WTC11 (cell line): ENCODE results near the gene PKIB. TPM values are rescaled to one million over a fixed set of nuclear protein-coding genes. Genes with fewer than 3 reads are reported as not detected.

ENCODE experiments used
- ATAC-seq: fragments of 200-7000 bp; cut with Tn5 transposase; 2 replicates; pipeline ENCODE4 v1.10.0; 2021; ENCODE audit warnings: mild to moderate bottlenecking, moderate library complexity
- CTCF ChIA-PET: fragments of 300-600 bp; sonication (Branson Sonifier 250); formaldehyde crosslinking; loops from one replicate; lab custom pipeline; 2021; ENCODE audit warnings: antibody characterized with exemption; lab: Charles Lee
- POLR2A ChIA-PET: fragments of 350-600 bp; sonication (Branson Sonifier 250); formaldehyde crosslinking; loops from one replicate; lab custom pipeline; 2021; ENCODE audit warnings: antibody characterized with exemption; lab: Charles Lee
- DNase-seq: peaks from one replicate; pipeline ENCODE4 v3.0.0; 2021; ENCODE audit warnings: low spot score
- H3K27ac Mint-ChIP-seq: 2 replicates; pipeline ENCODE4 v1.8.0; 2021; ENCODE audit warnings: mixed read lengths
- H3K27me3 Mint-ChIP-seq: 2 replicates; pipeline ENCODE4 v1.8.0; 2021; ENCODE audit warnings: low read depth, mild to moderate bottlenecking, moderate library complexity, mixed read lengths
- H3K36me3 Mint-ChIP-seq: 2 replicates; pipeline ENCODE4 v1.8.0; 2021; ENCODE audit warnings: mixed read lengths
- H3K4me1 Mint-ChIP-seq: 2 replicates; pipeline ENCODE4 v1.8.0; 2022; ENCODE audit warnings: mixed read lengths
- H3K4me3 Mint-ChIP-seq: 2 replicates; pipeline ENCODE4 v1.8.0; 2021; ENCODE audit warnings: mild to moderate bottlenecking, moderate library complexity, mixed read lengths
- H3K9me3 Mint-ChIP-seq: 2 replicates; pipeline ENCODE4 v1.8.0; 2021; ENCODE audit warnings: mixed read lengths
- CBFB ChIP-seq: sonication (generic); formaldehyde crosslinking; IDR thresholded peaks from 2 replicates; pipeline ENCODE4 v1.8.1; 2022; ENCODE audit warnings: mild to moderate bottlenecking, low read depth, missing genetic modification reagents
- CREB1 ChIP-seq: sonication (generic); formaldehyde crosslinking; IDR thresholded peaks from 2 replicates; pipeline ENCODE4 v1.8.0; 2023; ENCODE audit warnings: mild to moderate bottlenecking, missing genetic modification reagents
- CREM ChIP-seq: sonication (generic); formaldehyde crosslinking; IDR thresholded peaks from 2 replicates; pipeline ENCODE4 v1.8.1; 2022; ENCODE audit warnings: mild to moderate bottlenecking, missing genetic modification reagents, moderate library complexity
- ELF4 ChIP-seq: sonication (generic); formaldehyde crosslinking; IDR thresholded peaks from 2 replicates; pipeline ENCODE4 v1.8.1; 2022; ENCODE audit warnings: low read depth, mild to moderate bottlenecking, moderate library complexity, missing genetic modification reagents
- FOXK1 ChIP-seq: sonication (generic); formaldehyde crosslinking; IDR thresholded peaks from 2 replicates; pipeline ENCODE4 v1.8.0; 2022; ENCODE audit warnings: mild to moderate bottlenecking, moderate library complexity, missing genetic modification reagents
- HMGA2 ChIP-seq: fragments of 250-450 bp; sonication (Bioruptor Pico); IDR thresholded peaks from 2 replicates; pipeline ENCODE4 v1.4.0; 2021; ENCODE audit warnings: mild to moderate bottlenecking, moderate library complexity
- JAZF1 ChIP-seq: fragments of 250-450 bp; sonication (Bioruptor Pico); IDR thresholded peaks from 2 replicates; pipeline ENCODE4 v1.9.0; 2021; ENCODE audit warnings: moderate library complexity, mild to moderate bottlenecking, inconsistent platforms
- MXD4 ChIP-seq: fragments of 250-450 bp; sonication (Bioruptor Pico); IDR thresholded peaks from 2 replicates; pipeline ENCODE4 v1.8.0; 2021; ENCODE audit warnings: mild to moderate bottlenecking, moderate library complexity, borderline replicate concordance
- NFATC4 ChIP-seq: fragments of 250-450 bp; sonication (Bioruptor Pico); IDR thresholded peaks from 2 replicates; pipeline ENCODE4 v1.9.0; 2021; ENCODE audit warnings: mild to moderate bottlenecking
- NFE2L1 ChIP-seq: sonication (generic); formaldehyde crosslinking; IDR thresholded peaks from 2 replicates; pipeline ENCODE4 v1.8.1; 2023; ENCODE audit warnings: missing genetic modification reagents
- NR1H2 ChIP-seq: sonication (generic); formaldehyde crosslinking; IDR thresholded peaks from 2 replicates; pipeline ENCODE4 v1.9.0; 2021; ENCODE audit warnings: mild to moderate bottlenecking, moderate library complexity, missing genetic modification reagents
- NR2C2 ChIP-seq: sonication (generic); formaldehyde crosslinking; IDR thresholded peaks from 2 replicates; pipeline ENCODE4 v1.8.0; 2022; ENCODE audit warnings: mild to moderate bottlenecking, missing genetic modification reagents
- OVOL2 ChIP-seq: fragments of 250-450 bp; sonication (Bioruptor Pico); IDR thresholded peaks from 2 replicates; pipeline ENCODE4 v1.9.0; 2021; ENCODE audit warnings: mild to moderate bottlenecking, borderline replicate concordance
- SMAD3 ChIP-seq: sonication (generic); formaldehyde crosslinking; IDR thresholded peaks from 2 replicates; pipeline ENCODE4 v1.8.0; 2022; ENCODE audit warnings: missing genetic modification reagents, mild to moderate bottlenecking, borderline replicate concordance
- SP1 ChIP-seq: sonication (generic); formaldehyde crosslinking; conservative IDR thresholded peaks from 2 replicates; pipeline ENCODE4 v1.8.1; 2022; ENCODE audit warnings: missing genetic modification reagents
- TEAD1 ChIP-seq: sonication (generic); formaldehyde crosslinking; IDR thresholded peaks from 2 replicates; pipeline ENCODE4 v1.8.0; 2022; ENCODE audit warnings: mild to moderate bottlenecking, missing genetic modification reagents
- TP53 ChIP-seq: sonication (generic); formaldehyde crosslinking; IDR thresholded peaks from 2 replicates; pipeline ENCODE4 v1.8.1; 2023; ENCODE audit warnings: mild to moderate bottlenecking, missing genetic modification reagents
- ZNF396 ChIP-seq: fragments of 250-450 bp; sonication (Bioruptor Pico); IDR thresholded peaks from 2 replicates; pipeline ENCODE4 v1.8.0; 2021; ENCODE audit warnings: mild to moderate bottlenecking, moderate library complexity, borderline replicate concordance
- total RNA-seq: library from RNA; stranded (reverse); gene quantifications from 3 replicates; pipeline ENCODE4 v1.2.3, GENCODE V29; 2021
- TF ChIP-seq, protein P1 (sequence below): sonication (generic); formaldehyde crosslinking; IDR thresholded peaks from 2 replicates; pipeline ENCODE4 v1.8.1; 2022; ENCODE audit warnings: low read depth, missing genetic modification reagents, borderline replicate concordance
- TF ChIP-seq, protein P2 (sequence below): sonication (generic); formaldehyde crosslinking; IDR thresholded peaks from 2 replicates; pipeline ENCODE4 v1.8.0; 2022; ENCODE audit warnings: mild to moderate bottlenecking, missing genetic modification reagents
- TF ChIP-seq, protein P3 (sequence below): sonication (generic); formaldehyde crosslinking; IDR thresholded peaks from 2 replicates; pipeline ENCODE4 v1.8.0; 2022; ENCODE audit warnings: mild to moderate bottlenecking, missing genetic modification reagents
- TF ChIP-seq, protein P4 (sequence below): sonication (generic); formaldehyde crosslinking; IDR thresholded peaks from 2 replicates; pipeline ENCODE4 v1.8.0; 2023; ENCODE audit warnings: missing genetic modification reagents
- TF ChIP-seq, protein P5 (sequence below): sonication (generic); formaldehyde crosslinking; IDR thresholded peaks from 2 replicates; pipeline ENCODE4 v1.8.1; 2023; ENCODE audit warnings: mild to moderate bottlenecking, moderate library complexity, missing genetic modification reagents
- TF ChIP-seq, protein P6 (sequence below): sonication (generic); formaldehyde crosslinking; IDR thresholded peaks from 2 replicates; pipeline ENCODE4 v1.8.1; 2023; ENCODE audit warnings: mild to moderate bottlenecking, missing genetic modification reagents, moderate library complexity
- TF ChIP-seq, protein P7 (sequence below): sonication (generic); formaldehyde crosslinking; conservative IDR thresholded peaks from 2 replicates; pipeline ENCODE4 v1.8.1; 2022; ENCODE audit warnings: mild to moderate bottlenecking, missing genetic modification reagents

Gene PKIB
- total RNA-seq, 1 experiment from 2014 or later: 26.4 TPM

DNA sequence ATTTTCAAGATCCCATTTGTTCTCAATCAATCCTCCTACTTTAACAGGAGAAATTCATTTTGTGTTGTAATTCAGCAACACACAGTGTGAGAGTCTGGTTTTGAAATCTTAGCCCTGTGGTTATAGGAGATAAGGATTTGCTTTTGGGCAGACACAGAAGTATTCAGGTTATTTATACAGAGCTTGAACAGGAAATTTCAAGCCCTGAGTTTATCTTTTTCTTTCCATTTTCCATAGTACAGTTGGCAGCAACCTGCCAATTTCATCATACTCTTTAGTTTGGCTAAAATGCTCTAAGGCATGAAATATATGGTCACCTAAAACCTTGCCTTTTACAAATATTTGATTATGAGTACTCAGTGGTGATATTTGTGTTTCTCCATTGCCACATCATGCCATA is 41.4 kb downstream of the PKIB start:
- no peak for TF ChIP-seq ZNF396
- TF ChIP-seq NR1H2 (CRISPR knock-in tag): no peak
- no peak for TF ChIP-seq CREB1 (CRISPR knock-in tag)
- no peak for TF ChIP-seq MXD4
- no peak for TF ChIP-seq NFE2L1
- TF ChIP-seq, protein P1, sequence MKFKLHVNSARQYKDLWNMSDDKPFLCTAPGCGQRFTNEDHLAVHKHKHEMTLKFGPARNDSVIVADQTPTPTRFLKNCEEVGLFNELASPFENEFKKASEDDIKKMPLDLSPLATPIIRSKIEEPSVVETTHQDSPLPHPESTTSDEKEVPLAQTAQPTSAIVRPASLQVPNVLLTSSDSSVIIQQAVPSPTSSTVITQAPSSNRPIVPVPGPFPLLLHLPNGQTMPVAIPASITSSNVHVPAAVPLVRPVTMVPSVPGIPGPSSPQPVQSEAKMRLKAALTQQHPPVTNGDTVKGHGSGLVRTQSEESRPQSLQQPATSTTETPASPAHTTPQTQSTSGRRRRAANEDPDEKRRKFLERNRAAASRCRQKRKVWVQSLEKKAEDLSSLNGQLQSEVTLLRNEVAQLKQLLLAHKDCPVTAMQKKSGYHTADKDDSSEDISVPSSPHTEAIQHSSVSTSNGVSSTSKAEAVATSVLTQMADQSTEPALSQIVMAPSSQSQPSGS (CRISPR knock-in tag): no peak
- TF ChIP-seq JAZF1: no peak
- TF ChIP-seq SMAD3: no peak
- TF ChIP-seq NR2C2 (CRISPR knock-in tag): no peak
- no peak for TF ChIP-seq NFATC4 (CRISPR knock-in tag)
- no peak for TF ChIP-seq ELF4 (CRISPR knock-in tag)
- TF ChIP-seq, protein P2, sequence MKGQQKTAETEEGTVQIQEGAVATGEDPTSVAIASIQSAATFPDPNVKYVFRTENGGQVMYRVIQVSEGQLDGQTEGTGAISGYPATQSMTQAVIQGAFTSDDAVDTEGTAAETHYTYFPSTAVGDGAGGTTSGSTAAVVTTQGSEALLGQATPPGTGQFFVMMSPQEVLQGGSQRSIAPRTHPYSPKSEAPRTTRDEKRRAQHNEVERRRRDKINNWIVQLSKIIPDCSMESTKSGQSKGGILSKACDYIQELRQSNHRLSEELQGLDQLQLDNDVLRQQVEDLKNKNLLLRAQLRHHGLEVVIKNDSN (CRISPR knock-in tag): no peak
- TF ChIP-seq, protein P3, sequence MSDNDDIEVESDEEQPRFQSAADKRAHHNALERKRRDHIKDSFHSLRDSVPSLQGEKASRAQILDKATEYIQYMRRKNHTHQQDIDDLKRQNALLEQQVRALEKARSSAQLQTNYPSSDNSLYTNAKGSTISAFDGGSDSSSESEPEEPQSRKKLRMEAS: no peak
- TF ChIP-seq CBFB (CRISPR knock-in tag): no peak
- ChIA-PET CTCF (no interaction called here), POLR2A (no interaction called here)
- Mint-ChIP-seq H3K4me1 (no peaks in the 10 kb centered on the region), H3K36me3 (no peaks in the 10 kb centered on the region), H3K4me3 (no peak overlapping the region), H3K9me3 (no peaks in the 10 kb centered on the region), H3K27me3 (no peaks in the 10 kb centered on the region), H3K27ac (no peak overlapping the region)
- no peak for ATAC-seq
- no peak for DNase-seq

DNA sequence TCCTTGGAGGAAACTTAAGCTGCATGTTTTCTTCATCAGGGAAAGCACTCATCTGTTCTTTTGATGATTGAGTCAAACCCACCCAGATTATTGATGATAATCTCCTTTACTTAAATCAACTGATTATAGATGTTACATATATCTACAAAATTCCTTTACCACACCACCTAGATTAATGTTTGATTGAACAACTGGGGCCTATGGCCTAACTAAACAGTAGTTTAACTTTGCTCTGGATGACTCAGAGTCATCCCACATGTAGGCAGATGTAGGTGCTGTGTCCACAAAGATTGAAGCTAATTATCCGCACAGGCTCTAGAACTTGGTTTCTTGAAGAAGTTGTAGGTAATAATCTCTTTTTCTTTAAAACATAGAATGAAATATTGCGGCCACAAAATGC is 42.2 kb downstream of the PKIB start:
- no peak for TF ChIP-seq SMAD3
- TF ChIP-seq, protein P4, sequence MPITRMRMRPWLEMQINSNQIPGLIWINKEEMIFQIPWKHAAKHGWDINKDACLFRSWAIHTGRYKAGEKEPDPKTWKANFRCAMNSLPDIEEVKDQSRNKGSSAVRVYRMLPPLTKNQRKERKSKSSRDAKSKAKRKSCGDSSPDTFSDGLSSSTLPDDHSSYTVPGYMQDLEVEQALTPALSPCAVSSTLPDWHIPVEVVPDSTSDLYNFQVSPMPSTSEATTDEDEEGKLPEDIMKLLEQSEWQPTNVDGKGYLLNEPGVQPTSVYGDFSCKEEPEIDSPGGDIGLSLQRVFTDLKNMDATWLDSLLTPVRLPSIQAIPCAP (CRISPR knock-in tag): no peak
- TF ChIP-seq OVOL2 (CRISPR knock-in tag): no peak
- no peak for TF ChIP-seq TP53
- TF ChIP-seq TEAD1 (CRISPR knock-in tag): no peak
- no peak for TF ChIP-seq FOXK1 (CRISPR knock-in tag)
- TF ChIP-seq, protein P5, sequence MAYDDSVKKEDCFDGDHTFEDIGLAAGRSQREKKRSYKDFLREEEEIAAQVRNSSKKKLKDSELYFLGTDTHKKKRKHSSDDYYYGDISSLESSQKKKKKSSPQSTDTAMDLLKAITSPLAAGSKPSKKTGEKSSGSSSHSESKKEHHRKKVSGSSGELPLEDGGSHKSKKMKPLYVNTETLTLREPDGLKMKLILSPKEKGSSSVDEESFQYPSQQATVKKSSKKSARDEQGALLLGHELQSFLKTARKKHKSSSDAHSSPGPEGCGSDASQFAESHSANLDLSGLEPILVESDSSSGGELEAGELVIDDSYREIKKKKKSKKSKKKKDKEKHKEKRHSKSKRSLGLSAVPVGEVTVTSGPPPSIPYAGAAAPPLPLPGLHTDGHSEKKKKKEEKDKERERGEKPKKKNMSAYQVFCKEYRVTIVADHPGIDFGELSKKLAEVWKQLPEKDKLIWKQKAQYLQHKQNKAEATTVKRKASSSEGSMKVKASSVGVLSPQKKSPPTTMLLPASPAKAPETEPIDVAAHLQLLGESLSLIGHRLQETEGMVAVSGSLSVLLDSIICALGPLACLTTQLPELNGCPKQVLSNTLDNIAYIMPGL (CRISPR knock-in tag): no peak
- TF ChIP-seq, protein P6, sequence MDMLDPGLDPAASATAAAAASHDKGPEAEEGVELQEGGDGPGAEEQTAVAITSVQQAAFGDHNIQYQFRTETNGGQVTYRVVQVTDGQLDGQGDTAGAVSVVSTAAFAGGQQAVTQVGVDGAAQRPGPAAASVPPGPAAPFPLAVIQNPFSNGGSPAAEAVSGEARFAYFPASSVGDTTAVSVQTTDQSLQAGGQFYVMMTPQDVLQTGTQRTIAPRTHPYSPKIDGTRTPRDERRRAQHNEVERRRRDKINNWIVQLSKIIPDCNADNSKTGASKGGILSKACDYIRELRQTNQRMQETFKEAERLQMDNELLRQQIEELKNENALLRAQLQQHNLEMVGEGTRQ: no peak
- no peak for TF ChIP-seq HMGA2
- no peak for TF ChIP-seq SP1 (CRISPR knock-in tag)
- TF ChIP-seq CREM (CRISPR knock-in tag): no peak
- TF ChIP-seq, protein P7, sequence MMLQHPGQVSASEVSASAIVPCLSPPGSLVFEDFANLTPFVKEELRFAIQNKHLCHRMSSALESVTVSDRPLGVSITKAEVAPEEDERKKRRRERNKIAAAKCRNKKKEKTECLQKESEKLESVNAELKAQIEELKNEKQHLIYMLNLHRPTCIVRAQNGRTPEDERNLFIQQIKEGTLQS: no peak
- TF ChIP-seq, protein P1 (CRISPR knock-in tag): no peak
- TF ChIP-seq ELF4 (CRISPR knock-in tag): no peak
- DNase-seq: no peak
- Mint-ChIP-seq H3K9me3 (no peaks in the 10 kb centered on the region), H3K27me3 (no peaks in the 10 kb centered on the region), H3K27ac (no peak overlapping the region), H3K4me3 (no peak overlapping the region), H3K36me3 (no peaks in the 10 kb centered on the region), H3K4me1 (no peaks in the 10 kb centered on the region)
- ChIA-PET CTCF (no interaction called here), POLR2A (no interaction called here)
- no peak for ATAC-seq
